OCI-LY1 (cell line): ENCODE data around the gene PCGF3.

Experiments used
- H2AFZ ChIP-seq: fragments of 200-600 bp; sonication (generic), shearing (Covaris generic); 2 replicates; pipeline ENCODE4 v1.6.0; 2014; ENCODE audit warnings: antibody characterized with exemption, mild to moderate bottlenecking, low read length
- H3F3A ChIP-seq: fragments of 200-600 bp; sonication (generic), shearing (Covaris generic); 2 replicates; pipeline ENCODE4 v1.6.0; 2014; ENCODE audit warnings: mild to moderate bottlenecking, antibody characterized with exemption, low read length, moderate library complexity; ENCODE audit not compliant: insufficient read depth
- H3K27ac ChIP-seq: fragments of 200-600 bp; sonication (generic); 2 replicates; pipeline ENCODE4 v1.5.1; 2014; ENCODE audit warnings: low read length, mixed run types, mild to moderate bottlenecking, low read depth; ENCODE audit not compliant: poor library complexity, severe bottlenecking
- H3K27me3 ChIP-seq: fragments of 200-600 bp; sonication (generic); 2 replicates; pipeline ENCODE4 v1.6.0; 2014; ENCODE audit warnings: antibody characterized with exemption, mild to moderate bottlenecking, low read length, moderate library complexity; ENCODE audit not compliant: insufficient read depth
- H3K36me3 ChIP-seq: fragments of 200-600 bp; sonication (generic); 2 replicates; pipeline ENCODE4 v1.6.1; 2014; ENCODE audit warnings: mild to moderate bottlenecking, antibody characterized with exemption, low read length, moderate library complexity, mixed read lengths; ENCODE audit not compliant: insufficient read depth
- H3K4me1 ChIP-seq: fragments of 200-600 bp; sonication (generic); 2 replicates; pipeline ENCODE4 v1.5.1; 2014; ENCODE audit warnings: mild to moderate bottlenecking, low read length, moderate library complexity; ENCODE audit not compliant: insufficient read depth, severe bottlenecking
- H3K4me2 ChIP-seq: fragments of 200-600 bp; sonication (generic), shearing (Covaris generic); 2 replicates; pipeline ENCODE4 v1.6.1; 2014; ENCODE audit warnings: low read length
- H3K4me3 ChIP-seq: fragments of 200-600 bp; sonication (generic); 2 replicates; pipeline ENCODE4 v1.5.1; 2014; ENCODE audit warnings: low read length, low read depth, mild to moderate bottlenecking, mixed read lengths; ENCODE audit not compliant: poor library complexity, severe bottlenecking
- H3K79me2 ChIP-seq: fragments of 200-600 bp; shearing (Covaris generic); 2 replicates; pipeline ENCODE4 v1.6.1; 2016; ENCODE audit warnings: mixed run types, low read length, mixed read lengths; ENCODE audit not compliant: insufficient read depth
- H3K9ac ChIP-seq: fragments of 200-600 bp; sonication (generic), shearing (Covaris generic); 2 replicates; pipeline ENCODE4 v1.6.1; 2014; ENCODE audit warnings: mild to moderate bottlenecking, low read length, mixed read lengths
- H3K9me2 ChIP-seq: fragments of 200-600 bp; sonication (generic), shearing (Covaris generic); 2 replicates; pipeline ENCODE4 v1.6.1; 2014; ENCODE audit warnings: low read depth, mild to moderate bottlenecking, low read length, mixed read lengths
- H3K9me3 ChIP-seq: fragments of 200-600 bp; shearing (Covaris generic); 2 replicates; pipeline ENCODE4 v1.6.1; 2014; ENCODE audit warnings: low read length, mixed read lengths
- H4K20me1 ChIP-seq: fragments of 200-600 bp; sonication (generic), shearing (Covaris generic); 2 replicates; pipeline ENCODE4 v1.6.0; 2016; ENCODE audit warnings: mild to moderate bottlenecking, low read length; ENCODE audit not compliant: insufficient read depth
- EZH2 ChIP-seq: fragments of 200-600 bp; sonication (generic), shearing (Covaris generic); IDR thresholded peaks from 2 replicates; pipeline ENCODE4 v1.8.0; 2017; ENCODE audit warnings: borderline replicate concordance, mixed run types, mild to moderate bottlenecking, antibody characterized with exemption, low read length, moderate library complexity, mixed read lengths
- TF ChIP-seq, protein P1 (sequence below): fragments of 200-600 bp; sonication (generic), shearing (Covaris generic); IDR thresholded peaks from 2 replicates; pipeline ENCODE4 v1.5.1; 2017; ENCODE audit warnings: mild to moderate bottlenecking, antibody characterized with exemption, low read length, moderate library complexity, mixed read lengths

The PCGF3 gene

DNA sequence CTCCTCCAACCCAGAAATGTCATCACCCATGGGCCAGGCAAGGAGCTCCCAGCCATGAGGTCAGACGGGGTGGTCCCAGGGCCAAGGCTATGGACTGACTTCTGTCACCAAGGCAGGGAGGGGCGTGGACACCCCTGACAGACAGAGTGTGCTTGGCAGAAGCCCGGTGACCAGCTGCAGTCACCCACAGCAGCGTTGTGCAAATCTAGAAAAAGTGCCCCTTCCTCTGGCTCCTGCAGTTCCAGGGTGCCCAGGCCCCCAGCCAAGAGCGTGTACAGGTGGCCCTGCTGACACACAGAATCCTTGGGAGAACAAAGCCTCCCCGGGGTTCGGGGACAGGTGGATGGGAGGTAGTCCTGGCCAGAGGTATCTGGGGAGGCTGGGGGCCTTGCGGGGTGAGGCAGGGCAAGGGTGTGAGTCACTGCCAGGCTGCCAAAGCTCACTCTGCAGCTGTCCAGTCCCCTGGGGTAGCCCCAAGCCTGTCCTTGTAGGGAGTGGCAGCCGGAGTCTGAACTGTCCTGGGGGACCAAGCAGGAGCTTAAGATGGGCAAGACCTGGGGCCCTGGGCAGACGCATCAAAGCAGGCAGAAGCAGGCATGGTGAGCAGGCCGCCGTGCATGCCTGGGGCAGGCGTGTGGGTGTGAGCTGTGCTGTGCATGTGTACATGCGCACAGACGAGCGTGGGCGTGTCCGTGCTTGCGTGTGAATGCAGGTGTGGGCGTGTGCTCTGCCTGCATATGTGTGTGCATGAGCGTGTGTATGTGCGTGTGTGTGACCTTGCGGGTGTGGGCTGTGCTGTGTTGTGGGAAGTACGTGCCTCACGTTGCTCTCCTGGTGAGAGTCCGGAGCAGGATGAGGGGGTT, 28.0 kb upstream of the PCGF3 start:
- Histone ChIP-seq H3K4me1 (peaks cover 54% of the 10 kb centered on the region), H3K9ac (peak overlapping the region; percentile 55; the same call in 1 of the 2 replicates)
- TF ChIP-seq, protein P1, sequence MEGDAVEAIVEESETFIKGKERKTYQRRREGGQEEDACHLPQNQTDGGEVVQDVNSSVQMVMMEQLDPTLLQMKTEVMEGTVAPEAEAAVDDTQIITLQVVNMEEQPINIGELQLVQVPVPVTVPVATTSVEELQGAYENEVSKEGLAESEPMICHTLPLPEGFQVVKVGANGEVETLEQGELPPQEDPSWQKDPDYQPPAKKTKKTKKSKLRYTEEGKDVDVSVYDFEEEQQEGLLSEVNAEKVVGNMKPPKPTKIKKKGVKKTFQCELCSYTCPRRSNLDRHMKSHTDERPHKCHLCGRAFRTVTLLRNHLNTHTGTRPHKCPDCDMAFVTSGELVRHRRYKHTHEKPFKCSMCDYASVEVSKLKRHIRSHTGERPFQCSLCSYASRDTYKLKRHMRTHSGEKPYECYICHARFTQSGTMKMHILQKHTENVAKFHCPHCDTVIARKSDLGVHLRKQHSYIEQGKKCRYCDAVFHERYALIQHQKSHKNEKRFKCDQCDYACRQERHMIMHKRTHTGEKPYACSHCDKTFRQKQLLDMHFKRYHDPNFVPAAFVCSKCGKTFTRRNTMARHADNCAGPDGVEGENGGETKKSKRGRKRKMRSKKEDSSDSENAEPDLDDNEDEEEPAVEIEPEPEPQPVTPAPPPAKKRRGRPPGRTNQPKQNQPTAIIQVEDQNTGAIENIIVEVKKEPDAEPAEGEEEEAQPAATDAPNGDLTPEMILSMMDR = no peak
- no peak for TF ChIP-seq EZH2

DNA sequence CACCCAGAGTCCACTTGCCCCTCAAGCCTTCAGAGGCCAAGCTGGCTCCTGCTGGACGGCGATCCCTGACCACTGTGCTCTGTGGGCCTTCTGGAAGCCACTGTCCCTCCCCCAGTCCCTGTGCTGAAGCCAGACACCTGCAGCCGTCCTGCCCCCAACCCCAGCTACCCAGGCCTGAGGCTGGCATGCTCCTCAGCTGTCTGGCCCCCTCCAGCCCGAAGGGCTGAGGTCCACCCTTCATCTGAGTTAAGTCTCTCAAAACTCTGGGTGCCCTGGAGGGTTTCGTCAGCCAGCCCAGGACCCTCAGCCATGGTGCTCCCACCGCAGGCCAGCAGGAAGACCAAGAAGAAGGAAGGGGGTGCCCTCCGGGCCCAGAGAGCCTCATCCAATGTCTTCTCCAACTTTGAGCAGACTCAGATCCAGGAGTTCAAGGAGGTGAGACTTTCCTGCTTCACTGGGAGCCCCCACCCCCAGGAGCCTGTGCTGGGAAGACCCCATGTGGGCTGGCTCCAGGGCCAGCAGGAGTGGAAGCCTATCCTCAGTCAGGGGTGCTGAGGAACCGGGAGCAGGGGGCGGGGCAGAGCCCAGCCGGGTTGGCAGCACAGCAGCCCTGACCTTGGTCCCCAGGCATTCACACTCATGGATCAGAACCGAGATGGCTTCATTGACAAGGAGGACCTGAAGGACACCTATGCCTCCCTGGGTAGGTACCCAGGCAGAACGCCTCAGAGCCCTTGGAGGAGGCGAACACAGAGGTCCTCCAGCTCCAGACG, 27.1 kb upstream of the PCGF3 start:
- Histone ChIP-seq H3K36me3 (no peaks in the 10 kb centered on the region), H3K4me1 (peaks cover 46% of the 10 kb centered on the region), H3K9ac (no peak overlapping the region; the same call in 1 of the 2 replicates), H3K4me3 (peak overlapping the region; percentile 11), H3K27ac (no peak overlapping the region), H4K20me1 (no peaks in the 10 kb centered on the region), H3K9me3 (no peaks in the 10 kb centered on the region), H3F3A (no peaks in the 10 kb centered on the region; the same call in 1 of the 2 replicates), H2AFZ (no peak overlapping the region), H3K27me3 (no peaks in the 10 kb centered on the region; the same call in 1 of the 2 replicates), H3K4me2 (peak overlapping the region; percentile 89; the same call in 1 of the 2 replicates), H3K79me2 (no peaks in the 10 kb centered on the region), H3K9me2 (no peaks in the 10 kb centered on the region)
- no peak for TF ChIP-seq EZH2
- TF ChIP-seq, protein P1 = no peak

More for the DNA sequence above, 28.0 kb upstream of the PCGF3 start:
- Histone ChIP-seq H3K36me3 (peaks cover 5% of the 10 kb centered on the region), H3K27ac (peak overlapping the region; percentile 97), H3F3A (no peaks in the 10 kb centered on the region; the same call in 1 of the 2 replicates), H3K27me3 (no peaks in the 10 kb centered on the region; the same call in 1 of the 2 replicates), H3K4me2 (peak overlapping the region; percentile 89; the same call in 1 of the 2 replicates), H3K9me3 (no peaks in the 10 kb centered on the region), H3K4me3 (peak overlapping the region; percentile 11), H4K20me1 (no peaks in the 10 kb centered on the region), H3K79me2 (no peaks in the 10 kb centered on the region), H2AFZ (no peak overlapping the region), H3K9me2 (no peaks in the 10 kb centered on the region)

DNA sequence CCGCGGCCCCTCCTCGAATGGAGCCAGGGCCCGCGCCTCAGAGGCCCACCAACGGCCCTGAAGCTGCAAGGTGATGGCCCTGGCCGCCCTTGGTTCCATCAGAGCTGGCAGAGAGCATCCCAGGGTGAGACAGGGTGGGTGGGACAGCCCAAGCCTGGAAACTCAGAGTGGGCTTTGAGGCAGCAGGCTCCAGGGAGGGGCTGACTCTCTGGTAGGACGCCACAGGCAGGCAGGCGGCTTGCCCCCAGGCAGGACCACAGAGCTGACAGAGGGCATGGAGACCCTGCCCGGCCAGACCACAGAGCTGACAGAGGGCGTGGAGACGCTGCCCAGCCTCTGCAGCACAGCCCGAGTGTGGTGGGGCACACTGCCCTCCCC, 26.5 kb upstream of the PCGF3 start:
- Histone ChIP-seq H3K36me3 (no peaks in the 10 kb centered on the region), H3K27ac (no peak overlapping the region), H4K20me1 (no peaks in the 10 kb centered on the region), H3K27me3 (no peaks in the 10 kb centered on the region; the same call in 1 of the 2 replicates), H3K9me2 (no peaks in the 10 kb centered on the region), H2AFZ (no peak overlapping the region), H3K9me3 (no peaks in the 10 kb centered on the region), H3K4me2 (no peak overlapping the region), H3K4me3 (no peak overlapping the region), H3K4me1 (peaks cover 45% of the 10 kb centered on the region), H3K9ac (no peak overlapping the region), H3F3A (no peaks in the 10 kb centered on the region; the same call in 1 of the 2 replicates), H3K79me2 (no peaks in the 10 kb centered on the region)
- TF ChIP-seq, protein P1 = no peak
- TF ChIP-seq EZH2 = no peak
